ENCODE results near the gene TXNDC12.

TXNDC12 gene

DNA sequence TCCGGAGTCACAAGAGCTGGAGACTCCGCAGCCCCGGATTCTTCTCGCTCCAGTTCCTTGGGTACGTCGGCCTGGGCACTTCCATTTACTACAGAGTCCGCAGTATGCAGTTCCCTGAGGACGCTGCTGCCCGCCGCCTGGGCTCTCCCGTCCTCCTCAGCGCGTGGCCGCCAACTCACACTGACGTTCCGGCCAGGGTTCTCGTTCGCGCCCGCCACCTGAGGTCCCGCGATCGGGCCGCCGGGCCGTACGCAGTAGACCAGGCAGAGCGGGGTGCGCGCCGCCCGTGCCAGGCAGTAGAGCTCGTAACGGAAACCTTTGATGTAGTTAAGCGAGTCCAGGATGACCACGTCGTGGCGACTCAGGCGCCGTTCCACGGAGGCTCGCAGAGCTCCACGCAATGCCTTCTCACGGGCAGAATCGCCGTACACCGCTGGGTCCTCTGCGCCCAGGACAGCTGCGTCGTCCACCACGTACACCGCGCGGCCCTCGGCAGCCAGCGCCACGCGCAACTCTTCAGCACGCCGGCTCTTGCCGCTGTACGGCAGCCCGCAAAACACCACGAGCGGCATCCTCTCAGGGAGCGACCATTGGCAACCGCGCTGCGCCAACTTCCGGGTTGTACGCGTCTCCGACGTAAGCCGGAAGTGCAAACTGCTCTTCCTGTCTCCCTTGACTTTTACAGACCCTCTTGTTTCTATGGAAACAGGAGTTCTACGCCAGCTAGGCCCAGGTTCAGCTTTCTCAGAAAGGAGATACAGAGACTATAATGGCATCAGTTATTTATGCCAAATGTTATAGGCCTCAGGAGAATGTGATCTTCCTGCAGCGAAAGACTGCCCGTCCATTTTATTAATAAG lies 21.6 kb downstream of the TXNDC12 start, which contains the start of gene KTI12 (continued):
- TF ChIP-seq, protein P1, sequence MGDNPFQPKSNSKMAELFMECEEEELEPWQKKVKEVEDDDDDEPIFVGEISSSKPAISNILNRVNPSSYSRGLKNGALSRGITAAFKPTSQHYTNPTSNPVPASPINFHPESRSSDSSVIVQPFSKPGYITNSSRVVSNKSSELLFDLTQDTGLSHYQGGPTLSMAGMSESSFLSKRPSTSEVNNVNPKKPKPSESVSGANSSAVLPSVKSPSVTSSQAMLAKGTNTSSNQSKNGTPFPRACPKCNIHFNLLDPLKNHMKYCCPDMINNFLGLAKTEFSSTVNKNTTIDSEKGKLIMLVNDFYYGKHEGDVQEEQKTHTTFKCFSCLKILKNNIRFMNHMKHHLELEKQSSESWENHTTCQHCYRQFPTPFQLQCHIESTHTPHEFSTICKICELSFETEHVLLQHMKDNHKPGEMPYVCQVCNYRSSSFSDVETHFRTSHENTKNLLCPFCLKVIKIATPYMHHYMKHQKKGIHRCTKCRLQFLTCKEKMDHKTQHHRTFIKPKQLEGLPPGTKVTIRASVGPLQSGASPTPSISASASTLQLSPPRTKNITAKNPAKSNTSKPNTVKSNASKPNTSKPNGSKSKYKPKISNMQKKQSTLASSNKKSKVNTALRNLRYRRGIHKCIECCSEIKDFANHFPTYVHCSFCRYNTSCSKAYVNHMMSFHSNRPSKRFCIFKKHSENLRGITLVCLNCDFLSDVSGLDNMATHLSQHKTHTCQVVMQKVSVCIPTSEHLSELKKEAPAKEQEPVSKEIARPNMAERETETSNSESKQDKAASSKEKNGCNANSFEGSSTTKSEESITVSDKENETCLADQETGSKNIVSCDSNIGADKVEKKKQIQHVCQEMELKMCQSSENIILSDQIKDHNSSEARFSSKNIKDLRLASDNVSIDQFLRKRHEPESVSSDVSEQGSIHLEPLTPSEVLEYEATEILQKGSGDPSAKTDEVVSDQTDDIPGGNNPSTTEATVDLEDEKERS (tag by site-specific recombination; IDR thresholded peaks at IDR 0.05): no peak
- TF ChIP-seq MEIS1 (CRISPR knock-in tag; IDR thresholded peaks at IDR 0.05; ENCODE audit: borderline replicate concordance): no peak
- TF ChIP-seq ZNF341 (tag by site-specific recombination; IDR thresholded peaks at IDR 0.05; ENCODE audit: low read depth): peak; percentile 34
- TF ChIP-seq, protein P2, sequence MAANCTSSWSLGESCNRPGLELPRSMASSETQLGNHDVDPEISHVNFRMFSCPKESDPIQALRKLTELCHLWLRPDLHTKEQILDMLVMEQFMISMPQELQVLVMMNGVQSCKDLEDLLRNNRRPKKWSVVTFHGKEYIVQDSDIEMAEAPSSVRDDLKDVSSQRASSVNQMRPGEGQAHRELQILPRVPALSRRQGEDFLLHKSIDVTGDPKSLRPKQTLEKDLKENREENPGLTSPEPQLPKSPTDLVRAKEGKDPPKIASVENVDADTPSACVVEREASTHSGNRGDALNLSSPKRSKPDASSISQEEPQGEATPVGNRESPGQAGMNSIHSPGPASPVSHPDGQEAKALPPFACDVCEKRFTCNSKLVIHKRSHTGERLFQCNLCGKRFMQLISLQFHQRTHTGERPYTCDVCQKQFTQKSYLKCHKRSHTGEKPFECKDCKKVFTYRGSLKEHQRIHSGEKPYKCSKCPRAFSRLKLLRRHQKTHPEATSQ (tag by site-specific recombination; IDR thresholded peaks at IDR 0.05): peak; percentile 71; the same call in 1 of the 2 replicates
- no peak for TF ChIP-seq ZNF571 (tag by site-specific recombination; IDR thresholded peaks at IDR 0.05)
- no peak for TF ChIP-seq ZNF114 (tag by site-specific recombination; IDR thresholded peaks at IDR 0.05)
- no peak for TF ChIP-seq ZNF146 (tag by site-specific recombination; IDR thresholded peaks at IDR 0.05)
- TF ChIP-seq, protein P3, sequence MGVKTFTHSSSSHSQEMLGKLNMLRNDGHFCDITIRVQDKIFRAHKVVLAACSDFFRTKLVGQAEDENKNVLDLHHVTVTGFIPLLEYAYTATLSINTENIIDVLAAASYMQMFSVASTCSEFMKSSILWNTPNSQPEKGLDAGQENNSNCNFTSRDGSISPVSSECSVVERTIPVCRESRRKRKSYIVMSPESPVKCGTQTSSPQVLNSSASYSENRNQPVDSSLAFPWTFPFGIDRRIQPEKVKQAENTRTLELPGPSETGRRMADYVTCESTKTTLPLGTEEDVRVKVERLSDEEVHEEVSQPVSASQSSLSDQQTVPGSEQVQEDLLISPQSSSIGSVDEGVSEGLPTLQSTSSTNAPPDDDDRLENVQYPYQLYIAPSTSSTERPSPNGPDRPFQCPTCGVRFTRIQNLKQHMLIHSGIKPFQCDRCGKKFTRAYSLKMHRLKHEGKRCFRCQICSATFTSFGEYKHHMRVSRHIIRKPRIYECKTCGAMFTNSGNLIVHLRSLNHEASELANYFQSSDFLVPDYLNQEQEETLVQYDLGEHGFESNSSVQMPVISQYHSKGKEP (tag by site-specific recombination; IDR thresholded peaks at IDR 0.05): peak; percentile 68
- peak; percentile 88 for TF ChIP-seq ZNF629 (tag by site-specific recombination; IDR thresholded peaks at IDR 0.05)
- TF ChIP-seq KLF8 (tag by site-specific recombination; IDR thresholded peaks at IDR 0.05): peak; percentile 20; the same call in 1 of the 2 replicates
- TF ChIP-seq ZNF501 (tag by site-specific recombination; IDR thresholded peaks at IDR 0.05): peak; percentile 87
- TF ChIP-seq ZNF776 (tag by site-specific recombination; IDR thresholded peaks at IDR 0.05; ENCODE audit: borderline replicate concordance): no peak
- TF ChIP-seq, protein P4, sequence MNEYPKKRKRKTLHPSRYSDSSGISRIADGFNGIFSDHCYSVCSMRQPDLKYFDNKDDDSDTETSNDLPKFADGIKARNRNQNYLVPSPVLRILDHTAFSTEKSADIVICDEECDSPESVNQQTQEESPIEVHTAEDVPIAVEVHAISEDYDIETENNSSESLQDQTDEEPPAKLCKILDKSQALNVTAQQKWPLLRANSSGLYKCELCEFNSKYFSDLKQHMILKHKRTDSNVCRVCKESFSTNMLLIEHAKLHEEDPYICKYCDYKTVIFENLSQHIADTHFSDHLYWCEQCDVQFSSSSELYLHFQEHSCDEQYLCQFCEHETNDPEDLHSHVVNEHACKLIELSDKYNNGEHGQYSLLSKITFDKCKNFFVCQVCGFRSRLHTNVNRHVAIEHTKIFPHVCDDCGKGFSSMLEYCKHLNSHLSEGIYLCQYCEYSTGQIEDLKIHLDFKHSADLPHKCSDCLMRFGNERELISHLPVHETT (tag by site-specific recombination; IDR thresholded peaks at IDR 0.05): peak; percentile 68
- TF ChIP-seq, protein P5, sequence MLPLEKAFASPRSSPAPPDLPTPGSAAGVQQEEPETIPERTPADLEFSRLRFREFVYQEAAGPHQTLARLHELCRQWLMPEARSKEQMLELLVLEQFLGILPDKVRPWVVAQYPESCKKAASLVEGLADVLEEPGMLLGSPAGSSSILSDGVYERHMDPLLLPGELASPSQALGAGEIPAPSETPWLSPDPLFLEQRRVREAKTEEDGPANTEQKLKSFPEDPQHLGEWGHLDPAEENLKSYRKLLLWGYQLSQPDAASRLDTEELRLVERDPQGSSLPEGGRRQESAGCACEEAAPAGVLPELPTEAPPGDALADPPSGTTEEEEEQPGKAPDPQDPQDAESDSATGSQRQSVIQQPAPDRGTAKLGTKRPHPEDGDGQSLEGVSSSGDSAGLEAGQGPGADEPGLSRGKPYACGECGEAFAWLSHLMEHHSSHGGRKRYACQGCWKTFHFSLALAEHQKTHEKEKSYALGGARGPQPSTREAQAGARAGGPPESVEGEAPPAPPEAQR (tag by site-specific recombination; IDR thresholded peaks at IDR 0.05): no peak
- TF ChIP-seq, protein P6, sequence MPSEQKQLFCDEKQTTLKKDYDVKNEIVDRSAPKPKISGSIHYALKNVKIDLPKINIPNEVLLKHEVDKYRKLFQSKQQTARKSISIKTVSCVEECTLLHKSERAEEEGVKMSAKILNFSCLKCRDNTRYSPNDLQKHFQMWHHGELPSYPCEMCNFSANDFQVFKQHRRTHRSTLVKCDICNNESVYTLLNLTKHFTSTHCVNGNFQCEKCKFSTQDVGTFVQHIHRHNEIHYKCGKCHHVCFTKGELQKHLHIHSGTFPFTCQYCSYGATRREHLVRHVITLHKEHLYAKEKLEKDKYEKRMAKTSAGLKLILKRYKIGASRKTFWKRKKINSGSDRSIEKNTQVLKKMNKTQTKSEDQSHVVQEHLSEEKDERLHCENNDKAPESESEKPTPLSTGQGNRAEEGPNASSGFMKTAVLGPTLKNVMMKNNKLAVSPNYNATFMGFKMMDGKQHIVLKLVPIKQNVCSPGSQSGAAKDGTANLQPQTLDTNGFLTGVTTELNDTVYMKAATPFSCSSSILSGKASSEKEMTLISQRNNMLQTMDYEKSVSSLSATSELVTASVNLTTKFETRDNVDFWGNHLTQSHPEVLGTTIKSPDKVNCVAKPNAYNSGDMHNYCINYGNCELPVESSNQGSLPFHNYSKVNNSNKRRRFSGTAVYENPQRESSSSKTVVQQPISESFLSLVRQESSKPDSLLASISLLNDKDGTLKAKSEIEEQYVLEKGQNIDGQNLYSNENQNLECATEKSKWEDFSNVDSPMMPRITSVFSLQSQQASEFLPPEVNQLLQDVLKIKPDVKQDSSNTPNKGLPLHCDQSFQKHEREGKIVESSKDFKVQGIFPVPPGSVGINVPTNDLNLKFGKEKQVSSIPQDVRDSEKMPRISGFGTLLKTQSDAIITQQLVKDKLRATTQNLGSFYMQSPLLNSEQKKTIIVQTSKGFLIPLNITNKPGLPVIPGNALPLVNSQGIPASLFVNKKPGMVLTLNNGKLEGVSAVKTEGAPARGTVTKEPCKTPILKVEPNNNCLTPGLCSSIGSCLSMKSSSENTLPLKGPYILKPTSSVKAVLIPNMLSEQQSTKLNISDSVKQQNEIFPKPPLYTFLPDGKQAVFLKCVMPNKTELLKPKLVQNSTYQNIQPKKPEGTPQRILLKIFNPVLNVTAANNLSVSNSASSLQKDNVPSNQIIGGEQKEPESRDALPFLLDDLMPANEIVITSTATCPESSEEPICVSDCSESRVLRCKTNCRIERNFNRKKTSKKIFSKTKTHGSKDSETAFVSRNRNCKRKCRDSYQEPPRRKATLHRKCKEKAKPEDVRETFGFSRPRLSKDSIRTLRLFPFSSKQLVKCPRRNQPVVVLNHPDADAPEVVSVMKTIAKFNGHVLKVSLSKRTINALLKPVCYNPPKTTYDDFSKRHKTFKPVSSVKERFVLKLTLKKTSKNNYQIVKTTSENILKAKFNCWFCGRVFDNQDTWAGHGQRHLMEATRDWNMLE (tag by site-specific recombination; conservative IDR thresholded peaks at IDR 0.05; ENCODE audit: low read depth): peak; percentile 88
- peak; percentile 64 for TF ChIP-seq ZSCAN16 (tag by site-specific recombination; IDR thresholded peaks at IDR 0.05)
- TF ChIP-seq SP2 (tag by site-specific recombination; IDR thresholded peaks at IDR 0.05): peak; percentile 69
- no peak for TF ChIP-seq ZNF16 (tag by site-specific recombination; IDR thresholded peaks at IDR 0.05; ENCODE audit: low read depth)
- TF ChIP-seq, protein P7, sequence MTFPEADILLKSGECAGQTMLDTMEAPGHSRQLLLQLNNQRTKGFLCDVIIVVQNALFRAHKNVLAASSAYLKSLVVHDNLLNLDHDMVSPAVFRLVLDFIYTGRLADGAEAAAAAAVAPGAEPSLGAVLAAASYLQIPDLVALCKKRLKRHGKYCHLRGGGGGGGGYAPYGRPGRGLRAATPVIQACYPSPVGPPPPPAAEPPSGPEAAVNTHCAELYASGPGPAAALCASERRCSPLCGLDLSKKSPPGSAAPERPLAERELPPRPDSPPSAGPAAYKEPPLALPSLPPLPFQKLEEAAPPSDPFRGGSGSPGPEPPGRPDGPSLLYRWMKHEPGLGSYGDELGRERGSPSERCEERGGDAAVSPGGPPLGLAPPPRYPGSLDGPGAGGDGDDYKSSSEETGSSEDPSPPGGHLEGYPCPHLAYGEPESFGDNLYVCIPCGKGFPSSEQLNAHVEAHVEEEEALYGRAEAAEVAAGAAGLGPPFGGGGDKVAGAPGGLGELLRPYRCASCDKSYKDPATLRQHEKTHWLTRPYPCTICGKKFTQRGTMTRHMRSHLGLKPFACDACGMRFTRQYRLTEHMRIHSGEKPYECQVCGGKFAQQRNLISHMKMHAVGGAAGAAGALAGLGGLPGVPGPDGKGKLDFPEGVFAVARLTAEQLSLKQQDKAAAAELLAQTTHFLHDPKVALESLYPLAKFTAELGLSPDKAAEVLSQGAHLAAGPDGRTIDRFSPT (tag by site-specific recombination; IDR thresholded peaks at IDR 0.05): no peak
- TF ChIP-seq ZNF654 (tag by site-specific recombination; IDR thresholded peaks at IDR 0.05; ENCODE audit: low read depth): no peak
